TTC549 (cell line): ENCODE measurements around the gene GRID1.

Experiments
- FAIRE-seq: peaks from 2 replicates; lab custom pipeline; 2012; peaks lifted over from hg19 to GRCh38; lab: Jason Lieb, UNC

Gene GRID1

DNA sequence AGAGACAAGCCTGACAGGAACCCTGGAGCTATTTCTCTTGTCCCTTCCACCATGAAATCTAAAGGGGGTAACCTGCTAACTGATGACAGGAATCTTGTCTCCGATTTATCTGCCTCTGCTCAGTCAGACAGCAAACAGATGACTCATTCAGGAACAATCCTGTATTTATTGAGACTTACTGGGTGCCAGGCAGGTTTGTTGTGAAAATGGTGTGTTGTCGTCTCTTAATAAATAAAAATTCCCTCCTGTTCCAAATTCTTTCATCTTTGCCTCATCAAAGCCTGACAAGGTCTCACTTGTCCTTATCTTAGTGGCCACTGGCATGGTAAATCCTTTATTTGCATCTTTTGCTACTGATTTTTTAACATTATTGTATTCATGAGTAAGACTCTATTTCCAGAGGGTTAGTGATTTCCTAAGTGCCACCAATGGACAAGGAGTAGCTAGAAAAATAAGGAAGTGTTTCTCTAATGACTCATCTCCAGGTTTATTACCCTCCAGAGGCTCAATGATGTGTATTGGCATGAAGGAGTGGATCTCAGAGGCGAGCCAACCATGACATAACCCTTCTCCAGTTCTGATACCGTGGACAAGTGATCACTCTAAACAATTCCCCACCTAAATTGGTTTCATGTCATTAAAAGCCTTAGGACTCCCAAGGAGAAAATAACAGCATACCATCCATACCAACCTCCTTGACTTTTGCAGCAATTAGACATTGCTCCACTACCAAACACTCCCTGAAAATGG lies 724.0 kb downstream of the GRID1 start:
- FAIRE-seq: no peak

DNA sequence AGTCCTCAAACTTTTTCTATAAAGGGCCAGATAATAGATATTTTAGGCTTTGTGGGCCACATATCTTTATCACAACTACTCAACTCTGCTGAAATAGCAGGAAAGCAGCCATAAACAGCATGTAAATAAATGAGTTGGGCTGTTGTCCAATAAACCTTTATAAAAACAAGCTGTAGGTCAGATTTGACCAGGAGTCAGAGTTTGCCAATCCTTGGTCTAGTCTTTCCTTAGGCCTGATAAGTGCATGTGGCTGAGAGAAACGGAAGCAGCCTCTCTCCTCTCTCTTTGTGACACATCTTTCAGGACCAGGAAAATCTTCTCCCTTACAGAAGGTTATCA lies 724.5 kb downstream of the GRID1 start:
- no peak for FAIRE-seq

GRCh38 chr10:85641479-85642009 lies 725.1 kb downstream of the GRID1 start:
- no peak for FAIRE-seq

DNA sequence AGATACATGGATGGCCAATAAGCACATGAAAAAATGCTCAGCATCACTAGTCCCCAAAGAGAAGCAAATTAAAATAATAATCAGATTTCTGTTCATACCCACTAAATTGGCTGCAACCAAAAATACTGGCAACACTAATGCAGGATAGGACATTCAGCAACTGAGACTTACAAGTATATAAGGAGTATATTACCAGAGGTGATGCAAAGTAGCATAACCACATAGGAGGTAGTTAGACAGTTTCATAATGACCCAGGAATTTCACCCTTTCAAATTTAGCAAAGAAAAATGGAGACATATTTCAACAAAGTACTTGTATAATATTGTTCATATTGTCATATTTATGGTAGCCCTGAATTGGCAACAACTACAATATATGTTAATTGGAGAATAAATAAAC lies 727.8 kb downstream of the GRID1 start:
- no peak for FAIRE-seq

DNA sequence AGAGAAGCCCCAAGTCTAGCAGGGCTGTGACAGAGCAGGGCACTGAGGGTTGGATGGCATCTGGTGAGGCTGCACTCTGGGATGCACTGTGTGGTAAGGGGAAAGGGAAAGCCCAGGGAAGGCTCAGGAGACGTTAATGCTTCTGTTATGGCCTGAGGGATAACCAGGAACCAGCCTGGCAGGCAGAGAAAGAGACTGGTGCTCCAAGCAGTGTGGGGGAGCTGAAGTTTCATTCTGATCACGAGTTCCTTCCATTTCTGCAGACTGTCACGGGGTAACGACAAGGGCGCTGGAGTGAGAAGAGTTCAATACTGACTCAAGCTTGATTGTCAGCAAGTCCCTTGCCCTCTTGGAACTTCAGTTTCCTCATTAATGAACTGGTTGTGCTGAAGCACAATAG lies 730.9 kb downstream of the GRID1 start:
- FAIRE-seq: no peak

GRCh38 chr10:85624511-85624910 lies 742.1 kb downstream of the GRID1 start:
- no peak for FAIRE-seq

GRCh38 chr10:85623758-85624157 lies 742.8 kb downstream of the GRID1 start:
- no peak for FAIRE-seq

GRCh38 chr10:85623342-85623741 lies 743.3 kb downstream of the GRID1 start:
- no peak for FAIRE-seq

- no peak for FAIRE-seq
These were observed 744.2 kb downstream of the GRID1 start for GRCh38 chr10:85622425-85622824.

DNA sequence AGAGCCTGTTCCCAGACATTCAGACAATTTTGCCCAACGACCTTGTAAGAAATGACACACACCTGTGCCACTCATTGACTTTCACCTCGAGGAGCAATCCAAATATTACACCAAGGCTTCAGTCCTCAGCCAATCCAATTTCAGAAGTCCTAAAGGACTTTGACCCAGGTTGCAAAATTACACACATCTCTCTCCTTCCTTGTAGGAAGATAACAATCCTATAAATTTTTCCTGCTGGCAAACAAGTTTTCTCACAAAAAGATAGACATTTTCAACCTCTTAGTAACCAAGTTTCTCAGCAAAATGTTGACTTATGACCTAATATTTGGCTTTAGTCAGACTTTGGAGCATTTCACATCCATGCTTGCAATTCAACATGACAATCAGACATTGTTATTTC lies 745.0 kb downstream of the GRID1 start:
- FAIRE-seq: no peak

DNA sequence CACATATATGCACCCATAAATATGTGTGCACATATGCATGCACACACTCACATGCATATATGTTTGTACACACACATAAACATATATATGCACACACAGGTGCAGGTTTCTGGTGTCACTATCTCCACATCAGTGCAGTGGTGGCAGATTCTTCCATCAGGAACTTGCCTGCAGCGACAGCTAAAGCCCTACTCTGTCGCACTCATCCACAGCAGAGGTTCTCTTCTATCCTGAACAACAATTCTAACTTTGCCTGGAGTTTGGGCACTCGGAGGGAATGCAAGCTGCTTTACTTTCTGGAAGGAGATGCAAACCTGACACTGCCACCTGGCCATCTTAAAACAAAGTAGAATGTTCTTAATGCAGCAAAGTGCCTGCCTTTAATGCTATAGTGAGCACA lies 745.8 kb downstream of the GRID1 start:
- no peak for FAIRE-seq

DNA sequence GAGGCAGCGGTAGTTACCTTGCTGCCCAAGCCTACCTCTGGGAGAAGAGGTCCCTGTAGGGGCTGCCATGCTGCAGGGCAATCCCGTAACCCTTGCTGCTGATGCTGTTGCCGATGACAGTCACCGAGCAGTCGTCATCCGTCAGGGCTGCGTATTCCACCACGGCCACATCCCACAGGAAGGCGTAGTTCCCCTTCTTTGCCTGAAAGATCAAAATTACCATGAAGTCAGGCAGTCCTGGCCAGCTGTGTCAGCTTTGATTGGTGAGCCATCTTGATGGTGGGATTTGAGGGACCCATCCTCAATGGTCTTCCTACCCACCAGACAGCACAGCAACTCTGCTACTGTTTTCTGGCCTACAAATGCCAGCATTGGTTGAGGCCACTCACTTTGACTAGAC lies 746.8 kb downstream of the GRID1 start:
- FAIRE-seq: no peak

DNA sequence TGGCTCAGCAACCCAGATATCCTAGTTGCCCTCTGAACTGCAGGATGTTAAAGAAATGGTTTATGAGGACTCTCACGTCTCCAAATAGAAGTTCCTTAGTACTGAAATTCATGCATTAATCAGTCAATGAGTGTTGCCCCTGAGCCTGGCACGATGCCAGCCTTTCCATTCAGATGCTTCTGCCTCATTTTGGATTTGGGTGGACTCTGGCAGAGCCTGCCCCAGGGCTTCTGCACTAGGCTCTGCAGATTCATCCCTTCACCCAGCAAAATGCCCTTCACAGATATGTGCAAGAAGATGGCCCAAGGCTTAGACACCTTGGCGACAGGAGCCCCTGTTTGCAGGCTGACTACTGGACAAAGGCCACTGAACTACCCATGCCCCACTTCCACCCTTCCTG lies 747.8 kb downstream of the GRID1 start:
- no peak for FAIRE-seq

DNA sequence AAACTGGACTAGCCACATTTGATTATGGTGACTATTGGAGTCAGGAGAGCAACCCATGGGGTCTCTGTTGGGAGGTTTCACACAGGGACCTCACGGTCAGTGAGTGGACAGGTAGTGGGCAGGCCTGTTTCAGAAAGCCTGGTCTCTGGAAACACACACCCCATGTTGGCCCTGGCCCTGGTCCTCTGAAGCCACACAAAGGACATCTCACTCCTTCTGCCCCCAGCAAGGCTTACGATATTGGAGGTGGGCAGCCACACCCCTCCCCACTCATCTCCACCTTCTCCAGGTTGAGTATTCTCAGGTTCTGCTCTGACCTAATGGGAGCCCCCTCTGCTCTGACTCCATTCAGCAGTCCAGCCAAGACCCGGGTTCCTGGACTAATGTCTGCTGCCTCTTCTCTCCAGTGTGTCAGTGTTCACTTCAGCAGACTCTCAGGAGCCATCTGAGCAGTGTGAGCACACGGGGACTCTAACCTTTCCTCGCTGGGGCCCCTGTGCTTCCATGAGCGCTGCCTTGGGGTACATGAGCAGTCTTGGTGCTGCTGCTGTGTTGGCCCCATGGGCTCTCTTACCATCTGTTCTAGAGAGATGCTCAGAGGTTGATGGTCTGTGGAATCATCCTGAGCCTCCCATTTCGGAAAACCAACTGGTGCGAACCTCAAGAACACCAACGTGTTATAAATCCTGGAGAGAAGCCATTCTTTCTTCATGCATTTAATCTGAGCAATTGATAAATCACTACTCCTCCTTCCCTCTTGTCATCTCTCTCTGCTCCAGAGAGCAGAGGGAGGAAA lies 748.6 kb downstream of the GRID1 start:
- FAIRE-seq: no peak

GRCh38 chr10:85615556-85615955 lies 751.0 kb downstream of the GRID1 start:
- FAIRE-seq: no peak

DNA sequence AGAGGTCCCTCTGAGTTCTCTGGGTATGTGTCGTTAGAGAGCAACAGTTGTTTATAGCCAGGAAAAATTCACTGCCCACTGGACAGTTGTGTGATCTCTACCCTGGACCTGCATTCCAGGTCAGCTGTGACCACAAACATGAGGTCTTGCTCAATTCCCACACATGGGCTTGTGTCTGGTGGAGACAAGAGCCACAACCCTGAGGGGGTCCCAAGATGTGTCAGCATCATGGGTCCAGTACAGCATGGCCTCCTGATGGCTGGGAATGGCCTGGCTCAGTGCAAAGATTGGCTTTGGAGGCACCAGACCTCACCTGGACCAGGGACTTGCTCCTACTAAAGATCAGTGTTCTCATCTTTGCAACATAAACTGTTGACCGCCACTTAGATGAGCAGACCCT lies 751.6 kb downstream of the GRID1 start:
- FAIRE-seq: no peak

GRCh38 chr10:85614566-85614965 lies 752.0 kb downstream of the GRID1 start:
- FAIRE-seq: no peak

GRCh38 chr10:85613391-85613790 lies 753.2 kb downstream of the GRID1 start:
- FAIRE-seq: no peak

- FAIRE-seq: no peak
These were observed 753.8 kb downstream of the GRID1 start for GRCh38 chr10:85612833-85613232.

- FAIRE-seq: no peak
These were observed 754.2 kb downstream of the GRID1 start for GRCh38 chr10:85612378-85612775.

DNA sequence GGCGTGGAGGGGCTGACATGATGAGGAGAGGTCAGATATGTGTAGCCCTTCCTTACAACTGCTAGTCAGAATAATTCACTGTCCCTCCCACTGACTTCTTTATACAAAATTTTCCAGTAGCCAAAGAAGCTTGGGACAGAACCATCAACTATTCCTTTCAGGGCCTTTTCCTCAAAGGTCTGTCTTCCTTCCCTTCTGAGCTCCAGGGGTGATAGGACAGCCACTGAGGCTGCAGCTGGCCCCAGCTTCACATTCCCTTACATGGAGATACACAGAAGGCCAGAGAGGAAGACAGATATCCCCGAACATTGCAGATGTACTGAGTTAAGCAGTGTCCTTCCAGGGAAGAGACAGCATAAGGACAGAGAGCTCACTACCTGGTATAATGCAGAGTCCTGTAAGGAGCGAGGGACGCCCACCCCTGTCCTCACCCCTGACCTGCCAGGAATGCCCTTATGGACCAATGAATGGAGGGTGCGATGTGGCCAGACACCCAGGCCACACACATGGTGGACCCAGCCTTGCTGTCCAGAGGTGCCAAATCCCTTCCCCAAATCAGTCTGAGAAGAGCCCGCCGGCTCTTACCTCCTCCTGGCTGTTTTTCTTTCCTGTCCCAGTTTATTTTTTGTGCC lies 754.7 kb downstream of the GRID1 start:
- no peak for FAIRE-seq

DNA sequence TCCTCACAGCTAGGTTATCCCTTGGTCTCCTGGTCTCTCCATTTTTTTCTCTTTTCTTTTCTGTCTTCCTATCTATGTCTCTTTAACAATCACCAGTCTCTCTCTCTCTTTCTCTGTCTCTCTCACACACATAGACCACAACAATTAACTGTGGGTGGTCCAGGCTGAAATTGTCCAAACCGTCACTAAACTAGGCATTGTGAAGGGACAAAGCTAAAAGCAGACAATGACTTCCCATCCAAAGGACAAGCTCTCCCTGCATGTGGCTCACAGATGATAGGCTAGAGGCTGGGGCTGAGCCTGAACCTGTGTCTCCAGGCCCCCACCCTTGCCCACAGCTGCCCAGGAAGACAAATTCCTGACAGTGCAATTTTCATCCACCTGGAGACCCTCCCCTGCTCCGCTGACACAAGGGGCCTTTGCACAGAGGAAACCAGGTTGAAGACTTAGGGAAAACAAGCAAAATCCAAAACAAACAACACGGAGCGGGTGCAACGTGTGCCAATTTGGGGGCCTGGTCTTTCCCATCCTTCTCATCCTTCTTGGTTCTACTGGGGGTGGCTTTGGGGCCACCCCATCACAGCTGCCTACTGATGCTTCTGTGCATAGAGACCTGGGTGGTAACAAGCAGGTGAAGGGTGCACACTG lies 755.4 kb downstream of the GRID1 start:
- FAIRE-seq: no peak
